Activated T-cell treated with anti-CD3 and anti-CD28 coated beads, Interleukin-2, amount 50 U/mL, for 48 hours (primary cell): ENCODE results near the gene HSDL1.

Source experiments
- DNase-seq, 2 experiments: peaks; one replicate each; pipeline ENCODE4 v3.0.0-alpha.2; 2020

Gene HSDL1

DNA sequence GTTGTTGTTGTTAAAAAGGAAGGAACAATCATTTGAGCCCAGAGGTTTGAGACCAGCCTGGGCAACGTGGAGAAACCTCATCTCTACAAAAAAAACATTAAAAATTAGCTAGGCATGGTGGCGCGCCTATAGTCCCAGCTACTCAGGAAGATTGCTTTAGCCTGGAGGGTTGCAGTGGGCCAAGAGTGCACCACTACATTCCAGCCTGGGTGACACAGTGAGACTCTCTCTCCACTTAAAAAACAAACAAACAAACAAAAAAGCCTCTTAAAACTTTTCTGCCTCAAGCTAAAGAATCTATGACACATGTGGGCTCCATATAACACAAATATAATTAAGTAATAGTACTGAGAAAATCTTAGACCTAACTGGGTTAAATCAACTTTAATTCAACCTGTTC, 40.7 kb downstream of the HSDL1 start:
- DNase-seq, result no peak

DNA sequence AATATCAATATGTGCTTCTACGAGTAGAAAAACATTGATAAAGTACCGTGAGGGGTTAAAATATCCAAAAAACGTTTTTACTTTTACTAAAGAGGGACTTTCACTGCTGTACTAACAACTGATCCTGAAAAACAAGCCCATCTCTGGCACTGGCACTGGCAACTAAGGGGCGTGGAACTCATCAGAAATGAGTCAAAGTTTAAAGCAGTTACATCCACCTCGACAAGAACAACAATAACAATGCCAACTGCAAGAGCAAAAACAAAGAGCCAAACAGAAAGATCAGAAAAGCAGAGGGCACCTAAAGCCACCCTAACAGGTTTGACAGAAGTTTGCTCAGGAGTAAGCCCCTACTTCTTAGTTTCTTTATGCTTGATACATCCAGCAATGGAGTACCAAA, 41.3 kb downstream of the HSDL1 start:
- DNase-seq, result no peak

DNA sequence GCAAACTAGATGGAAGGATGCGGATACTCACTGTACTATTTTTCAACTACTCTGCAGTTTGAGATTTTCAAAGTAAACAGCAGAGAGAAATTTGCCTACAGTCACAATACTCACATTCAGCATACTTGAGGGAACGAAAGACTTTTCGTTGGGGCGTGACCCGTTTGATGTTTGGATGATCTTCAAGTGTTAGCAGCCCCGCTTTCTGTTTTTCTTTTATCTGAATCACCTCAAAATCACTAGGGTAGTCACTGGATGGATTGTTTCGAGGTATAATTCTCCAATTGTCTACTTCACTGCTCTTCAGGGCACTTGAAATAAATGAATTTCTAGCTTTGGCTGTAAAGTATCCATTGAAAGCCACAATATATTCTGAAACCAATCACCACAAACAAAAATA, 46.0 kb downstream of the HSDL1 start:
- DNase-seq, result no peak

DNA sequence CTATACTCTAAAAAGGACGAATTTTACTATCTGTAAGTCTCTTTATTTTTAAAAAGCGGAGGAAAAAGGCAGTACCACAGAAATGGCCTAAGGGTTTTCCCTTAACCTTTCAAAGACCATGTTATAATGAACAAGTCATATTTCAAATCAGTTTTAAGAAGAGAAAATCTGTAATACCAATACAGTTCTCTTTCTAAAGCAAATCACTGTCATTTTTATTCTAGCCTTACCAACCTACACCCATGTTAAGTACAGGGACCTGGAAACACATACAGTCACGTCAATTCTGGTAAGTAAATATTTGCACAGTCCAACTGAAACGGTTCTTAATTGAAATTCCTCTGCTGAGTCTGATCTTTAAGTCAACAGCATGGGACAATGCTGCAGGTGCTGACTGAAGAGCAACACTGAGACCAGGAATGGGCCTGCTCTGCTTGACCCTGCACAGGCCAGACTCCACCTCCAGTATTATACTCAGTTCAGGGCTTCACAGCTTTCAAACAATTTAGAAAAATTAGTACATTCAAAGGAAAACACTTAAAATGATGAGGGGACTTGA, 48.5 kb downstream of the HSDL1 start:
- DNase-seq, result no peak

DNA sequence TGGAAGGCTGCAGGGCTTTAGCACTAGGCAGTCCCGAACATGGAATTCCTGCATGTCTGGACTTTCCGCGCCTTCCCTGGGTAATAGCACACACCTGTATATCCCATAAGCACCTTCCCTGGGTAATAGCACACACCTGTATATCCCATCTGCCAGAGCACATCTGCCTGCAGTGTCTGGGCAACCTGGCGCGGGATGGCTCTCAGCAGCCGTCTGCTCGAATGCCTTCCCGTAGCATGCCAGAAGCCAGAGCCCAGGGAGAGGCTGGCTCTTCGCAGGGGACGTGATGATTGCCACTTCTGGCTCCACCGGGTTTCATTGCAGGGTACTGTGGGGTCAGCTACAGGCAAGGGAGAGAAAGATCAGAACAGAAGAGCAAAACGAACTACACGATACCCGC, 49.5 kb downstream of the HSDL1 start:
- DNase-seq, result no peak

DNA sequence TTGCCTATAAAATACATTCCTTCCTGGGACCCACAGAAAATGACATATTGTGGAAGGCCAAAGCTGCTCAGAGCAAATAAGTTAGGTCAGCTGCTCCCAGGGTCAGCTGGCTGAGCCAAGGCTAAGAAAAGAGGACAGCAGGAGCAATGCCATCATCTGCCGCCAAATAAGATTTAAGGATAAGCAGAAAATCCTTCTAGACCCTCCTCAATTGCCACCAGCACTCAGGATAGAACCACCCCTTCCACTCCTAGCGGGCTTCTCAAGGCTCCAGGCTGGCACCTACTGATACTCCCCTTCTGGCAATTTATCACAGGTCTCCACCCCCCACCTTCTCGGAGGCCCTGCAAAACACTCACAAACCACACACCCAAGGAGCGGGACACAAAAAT, 51.1 kb downstream of the HSDL1 start:
- DNase-seq, result no peak

DNA sequence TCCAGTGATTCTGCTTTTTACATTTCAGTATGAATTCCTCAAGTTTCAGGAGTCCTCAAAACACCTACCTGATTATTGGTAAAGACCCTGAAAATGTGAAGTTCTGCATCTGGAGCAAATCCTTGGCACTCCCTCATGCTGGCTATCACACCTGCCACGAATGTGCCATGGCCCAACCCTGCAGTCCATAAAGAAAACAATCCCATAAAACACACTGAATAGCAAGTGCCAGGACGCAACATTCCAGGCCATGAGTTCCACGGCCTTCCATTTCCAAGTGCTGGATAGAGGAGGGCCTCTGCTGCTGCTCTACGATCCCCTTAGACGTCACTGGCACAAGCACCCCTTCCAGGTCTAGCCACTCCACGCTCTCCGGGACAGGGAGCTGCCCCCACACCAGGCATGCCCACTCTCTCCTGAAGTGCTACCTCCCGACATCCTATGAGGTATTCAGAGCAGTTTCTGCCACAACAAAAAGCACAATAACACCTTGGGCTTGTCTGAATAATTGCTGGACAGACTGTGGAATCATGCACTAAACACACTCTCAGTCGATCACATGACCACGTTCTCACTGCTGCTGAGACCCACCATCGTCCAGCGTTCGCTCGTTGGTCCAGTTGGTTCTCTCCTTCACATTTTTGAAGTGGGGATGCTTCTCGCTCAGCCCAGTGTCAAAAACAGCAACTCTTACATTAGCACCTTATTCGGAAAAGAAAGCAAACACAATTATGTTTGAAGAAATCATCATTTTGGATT, 51.7 kb downstream of the HSDL1 start:
- no peak for DNase-seq

DNA sequence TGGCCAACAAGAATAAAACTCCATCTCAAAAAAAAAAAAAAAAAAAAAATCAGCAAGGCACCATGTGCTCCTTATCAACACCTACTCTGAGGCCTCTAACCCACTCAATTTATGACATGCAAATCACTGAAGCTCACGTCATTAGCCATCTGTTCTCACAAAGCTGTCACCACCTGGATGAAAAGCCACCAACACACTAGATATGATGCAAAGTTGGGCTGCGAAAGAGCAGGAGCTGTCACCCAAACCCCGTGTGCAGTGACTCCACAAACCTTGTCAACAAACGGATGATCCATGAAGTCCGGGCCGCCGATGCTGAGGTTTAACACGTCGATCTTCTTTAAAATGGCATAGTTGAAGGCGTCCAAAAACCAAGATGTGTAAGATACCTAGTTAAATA, 53.5 kb downstream of the HSDL1 start:
- no peak for DNase-seq

DNA sequence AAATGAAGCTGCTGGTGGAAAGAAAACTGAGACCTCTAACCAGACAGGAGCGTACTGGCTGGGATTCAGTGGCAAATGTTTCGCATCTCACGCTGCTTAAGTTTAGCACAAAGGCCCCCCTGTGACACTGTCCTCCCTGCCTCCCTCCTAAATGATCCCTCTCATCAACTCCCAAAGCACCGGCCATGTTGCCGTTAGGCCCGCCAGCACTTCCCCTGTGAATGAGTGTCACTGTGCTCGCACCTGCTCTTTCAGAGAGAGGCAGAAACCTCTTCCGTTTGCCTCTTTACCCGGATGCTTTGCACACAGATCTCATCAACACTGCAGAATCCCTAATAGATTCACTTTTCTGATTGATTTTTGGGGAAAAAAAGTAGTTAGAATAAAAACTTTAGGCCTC, 54.8 kb downstream of the HSDL1 start:
- no peak for DNase-seq

DNA sequence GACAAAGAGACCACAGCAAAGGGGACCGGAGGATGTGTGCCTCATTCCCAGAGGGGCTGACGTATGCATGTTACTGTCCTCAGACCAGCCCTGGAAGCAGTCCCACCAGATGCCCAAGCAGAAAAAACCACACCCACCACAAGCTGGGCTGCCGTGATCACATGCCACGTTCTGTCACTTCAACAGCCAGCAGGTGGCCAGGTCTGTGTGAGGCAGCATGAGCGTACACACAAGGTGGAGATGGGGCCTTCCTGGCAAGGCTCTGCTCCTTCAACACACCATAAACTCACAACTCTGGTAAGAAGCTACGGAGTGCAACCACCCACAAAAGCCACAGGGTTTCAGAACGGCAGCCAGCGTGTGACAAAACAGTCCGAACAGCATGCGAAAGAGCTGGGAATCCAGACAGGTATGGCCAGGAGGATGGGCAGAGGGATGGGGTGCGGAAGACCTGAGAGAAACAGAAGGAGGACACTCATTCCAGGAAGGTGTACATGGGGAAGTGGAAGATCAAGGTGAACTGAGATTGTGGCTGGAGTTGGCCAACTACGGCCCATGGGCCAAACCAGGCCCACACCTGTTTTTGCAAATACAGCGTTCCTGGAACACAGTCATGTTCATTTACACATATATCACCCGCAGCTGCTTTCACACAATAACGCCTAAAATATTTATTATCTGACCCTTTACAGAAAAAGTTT, 56.1 kb downstream of the HSDL1 start:
- peak; percentile 73 to 75 for DNase-seq

DNA sequence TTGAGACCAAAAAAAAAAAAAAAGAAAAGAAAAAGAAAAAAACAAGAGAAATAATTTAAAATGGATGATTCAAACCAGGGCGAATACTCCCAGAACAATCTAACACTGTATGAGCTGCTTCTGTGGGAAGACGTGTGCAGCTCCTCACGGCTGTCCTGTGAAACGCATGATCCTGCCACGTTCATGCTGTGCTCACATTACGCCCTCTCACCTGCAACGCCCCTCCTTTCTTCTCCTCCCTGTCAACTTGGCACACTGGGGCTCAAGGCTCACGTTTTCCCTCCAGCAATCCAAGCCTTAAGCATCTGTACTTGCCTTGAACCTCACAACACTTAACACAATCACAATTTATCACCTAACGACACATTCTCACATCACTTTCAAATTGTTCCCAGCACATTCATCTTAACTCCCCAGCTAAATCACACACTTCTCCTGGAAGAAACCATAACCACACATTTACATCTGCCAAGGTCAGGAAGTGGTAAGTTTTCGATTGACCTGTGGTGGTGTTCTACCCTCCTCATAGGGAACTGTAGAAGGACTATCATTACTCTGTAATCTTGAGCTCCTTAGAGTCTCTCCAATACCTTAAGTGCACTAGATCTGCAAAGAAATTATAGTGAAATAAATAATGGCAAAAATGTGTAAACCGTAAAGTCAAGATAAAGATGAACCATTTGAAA, 57.4 kb downstream of the HSDL1 start:
- DNase-seq, result no peak

DNA sequence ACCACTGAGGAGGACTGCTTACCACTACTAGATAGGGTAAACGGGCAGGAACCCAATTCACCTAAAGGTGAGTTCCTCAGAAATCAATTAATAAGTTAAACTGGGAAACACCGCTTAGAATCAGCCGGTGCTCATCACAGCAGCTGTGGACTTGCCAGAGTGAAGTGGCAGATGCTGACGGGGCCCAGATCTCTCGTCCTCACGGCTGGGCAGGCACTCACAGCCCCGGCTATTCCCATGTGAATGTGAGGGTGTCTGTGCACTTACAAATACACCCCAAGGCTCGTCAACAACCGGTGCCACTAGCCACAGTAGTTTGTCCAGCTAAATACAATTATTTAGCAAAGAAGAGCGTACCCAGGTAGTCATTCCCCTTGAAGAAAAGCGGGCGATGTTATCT, 58.0 kb downstream of the HSDL1 start:
- no peak for DNase-seq

DNA sequence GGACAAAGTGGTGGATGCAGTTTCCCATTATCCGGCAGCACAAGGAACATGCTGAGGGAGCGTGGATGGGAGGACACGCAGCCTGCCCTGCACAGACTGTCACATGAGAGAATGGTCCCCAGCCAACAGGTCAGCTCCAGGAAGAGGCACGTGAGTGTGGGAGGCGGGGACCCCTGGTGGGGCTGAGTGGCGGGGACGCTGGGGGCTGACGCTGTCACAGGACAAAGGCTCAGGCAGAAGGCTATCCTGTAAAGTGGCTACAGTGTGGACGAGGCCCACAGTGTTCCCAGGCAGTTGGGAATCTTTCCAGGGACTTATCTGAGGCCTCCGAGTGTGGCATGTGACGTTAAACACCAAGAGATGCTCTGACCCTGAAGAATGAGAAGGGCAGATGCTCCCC, 58.6 kb downstream of the HSDL1 start:
- no peak for DNase-seq

DNA sequence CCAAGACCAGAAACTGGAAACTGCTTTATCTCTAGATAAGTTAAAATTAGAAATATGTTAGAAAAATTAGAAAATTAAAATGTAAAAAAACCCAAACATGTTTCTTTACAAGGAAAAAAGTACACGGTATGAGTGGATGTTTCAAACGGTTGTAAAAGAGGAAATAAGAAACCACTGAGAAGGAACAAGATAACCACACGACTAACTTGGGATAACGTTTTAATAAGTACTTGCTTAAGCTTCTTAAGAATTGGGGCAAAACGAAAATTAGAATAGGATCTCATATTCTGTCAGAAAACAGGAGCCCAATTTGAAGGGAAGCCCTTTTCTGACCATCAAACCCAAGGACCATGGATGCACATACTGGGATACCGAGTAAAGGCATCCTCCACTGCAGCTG, 59.2 kb downstream of the HSDL1 start:
- DNase-seq, result no peak

DNA sequence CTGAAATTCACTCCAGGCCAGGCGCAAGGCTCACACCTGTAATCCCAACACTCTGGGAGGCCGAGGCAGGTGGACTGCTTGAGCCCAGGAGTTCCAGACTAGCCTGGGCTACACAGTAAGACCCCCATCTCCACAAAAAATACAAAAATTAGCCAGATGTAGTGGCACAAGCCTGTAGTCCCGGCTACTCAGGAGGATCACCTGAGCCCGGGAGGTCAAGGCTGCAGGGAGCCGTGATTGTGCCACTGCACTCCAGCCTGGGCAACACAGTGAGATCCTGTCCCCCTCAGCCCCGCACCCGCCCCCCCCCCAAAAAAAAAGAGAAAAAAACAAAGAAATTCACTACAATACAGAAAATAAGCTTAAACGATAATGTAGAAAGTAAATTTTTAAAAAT, 59.7 kb downstream of the HSDL1 start:
- no peak for DNase-seq

DNA sequence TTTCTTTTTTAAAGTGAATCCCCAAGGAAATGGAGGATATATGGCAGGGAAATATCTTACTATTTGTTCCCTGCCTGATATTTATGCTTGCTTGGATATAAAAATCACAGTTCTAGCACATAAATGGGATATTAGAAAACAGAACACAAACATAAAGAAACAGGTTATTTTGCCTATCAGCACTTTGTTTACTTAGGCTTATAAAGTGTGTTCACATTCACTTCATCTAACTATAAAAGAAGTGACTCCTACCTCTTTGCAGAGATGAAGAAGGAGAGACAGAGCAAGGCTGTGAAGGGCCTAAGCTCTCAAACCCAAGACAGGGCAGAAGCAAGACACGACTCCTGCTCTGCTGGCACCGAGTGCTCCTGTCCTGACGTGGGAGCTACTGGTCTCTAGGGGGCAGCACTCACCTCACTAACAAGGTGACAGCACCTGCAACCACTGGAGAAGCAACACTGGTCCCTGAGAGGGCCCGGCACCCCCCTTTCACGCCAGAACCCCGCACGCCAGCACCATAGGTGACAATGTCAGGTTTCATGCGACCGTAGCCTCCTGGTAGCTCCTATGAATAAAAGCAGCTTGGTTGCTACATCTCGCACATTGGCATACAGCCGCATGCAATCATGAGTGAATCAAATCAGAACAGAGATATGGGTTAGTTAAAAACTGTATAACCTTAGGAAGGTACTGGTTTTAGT, 60.3 kb downstream of the HSDL1 start:
- DNase-seq, result peak; percentile 77

DNA sequence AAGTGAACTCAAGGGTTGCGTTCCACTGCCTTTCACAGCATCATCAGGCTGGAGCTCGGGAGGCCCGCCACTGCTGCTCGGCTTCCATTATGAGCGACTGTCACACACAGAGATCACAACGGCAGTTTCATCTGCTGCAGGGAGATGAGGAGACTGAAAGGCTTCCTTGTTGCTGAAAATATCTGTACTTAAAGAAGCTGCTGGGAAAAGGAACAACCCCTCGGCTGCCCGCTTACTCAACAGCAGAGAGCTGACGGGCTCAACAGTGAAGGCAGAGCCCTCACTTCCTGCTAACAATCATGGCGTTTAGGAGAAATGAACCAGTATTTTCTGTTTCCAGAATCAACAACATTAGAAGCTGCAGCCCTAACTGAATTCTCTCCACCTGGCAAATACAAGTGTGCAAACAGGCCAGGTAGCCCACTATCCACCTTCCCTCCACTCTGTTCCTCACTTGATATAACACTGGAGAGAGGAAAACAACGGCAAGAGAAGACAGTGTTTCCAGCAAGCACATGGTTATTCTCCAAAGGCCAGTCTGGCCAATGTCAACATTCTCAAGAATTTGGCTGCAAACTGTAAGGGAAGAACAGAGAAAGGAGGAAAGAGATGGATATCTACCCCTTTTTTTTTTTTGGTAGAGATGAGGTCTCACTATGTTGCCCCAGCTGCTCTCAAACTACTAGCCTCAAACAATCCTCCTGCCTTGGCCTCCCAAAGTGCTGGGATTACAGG, 62.0 kb downstream of the HSDL1 start:
- DNase-seq, result no peak

DNA sequence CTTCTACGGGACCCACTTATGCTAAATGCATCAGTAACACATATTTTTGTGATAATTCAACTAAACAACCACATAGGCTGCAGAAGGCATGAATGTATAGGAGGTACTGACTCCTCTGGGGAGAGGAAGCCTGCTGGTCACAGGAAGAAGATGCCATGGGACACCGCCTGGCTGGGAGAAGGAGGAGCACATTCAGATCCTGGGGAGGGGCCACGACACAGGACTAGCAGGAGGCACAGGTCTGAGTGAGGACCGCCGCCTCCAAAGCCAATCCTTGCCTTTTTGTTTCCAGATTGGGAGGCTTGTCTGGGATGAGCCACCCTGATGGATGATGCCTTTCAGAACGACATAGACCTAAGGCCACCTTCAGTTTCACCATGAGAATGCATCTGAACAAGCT, 62.9 kb downstream of the HSDL1 start:
- no peak for DNase-seq

DNA sequence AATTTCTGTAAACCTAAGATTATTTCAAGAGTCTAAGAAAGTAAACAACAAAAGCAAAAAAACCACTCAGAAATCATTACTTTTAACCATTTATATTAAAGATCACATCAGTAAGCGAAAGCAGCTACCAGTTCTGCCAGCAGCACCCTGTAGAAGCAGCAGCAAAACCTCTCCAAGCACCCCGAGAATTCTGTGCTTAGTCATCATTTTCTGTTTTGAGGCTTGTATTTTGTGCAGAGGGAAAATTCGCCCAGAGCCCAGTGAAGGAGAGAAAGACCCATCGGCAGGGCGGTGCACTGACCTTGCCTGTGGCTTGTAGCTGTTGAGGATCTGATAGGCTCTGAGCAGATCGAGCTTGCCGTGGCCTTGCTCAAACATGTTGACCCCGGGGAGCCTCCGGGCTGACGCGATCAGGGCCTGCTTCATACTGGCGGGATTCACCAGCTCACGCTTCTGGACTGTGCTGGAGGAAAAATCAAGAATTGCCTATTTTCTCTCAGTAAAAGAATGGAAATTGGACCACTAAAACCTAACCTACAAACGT, 63.5 kb downstream of the HSDL1 start:
- no peak for DNase-seq

DNA sequence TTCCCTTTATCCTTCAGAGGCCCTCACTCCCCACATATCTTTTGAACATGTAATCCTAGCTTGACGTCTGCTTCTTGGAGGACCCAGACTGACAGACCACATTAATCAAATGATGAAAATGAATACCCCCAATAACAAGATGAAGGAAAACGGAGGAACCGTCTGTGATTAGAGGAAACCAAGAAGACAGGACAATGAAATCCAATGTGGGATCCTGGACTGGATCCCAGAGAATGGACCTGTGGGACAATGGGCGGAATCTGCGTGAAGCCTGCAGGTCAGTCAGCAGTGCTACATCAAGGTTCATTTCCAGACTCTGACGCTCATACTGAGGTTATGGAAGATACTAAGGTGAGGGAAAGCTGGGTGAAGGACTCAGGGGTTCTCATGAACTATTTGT, 64.2 kb downstream of the HSDL1 start:
- DNase-seq, result no peak

DNA sequence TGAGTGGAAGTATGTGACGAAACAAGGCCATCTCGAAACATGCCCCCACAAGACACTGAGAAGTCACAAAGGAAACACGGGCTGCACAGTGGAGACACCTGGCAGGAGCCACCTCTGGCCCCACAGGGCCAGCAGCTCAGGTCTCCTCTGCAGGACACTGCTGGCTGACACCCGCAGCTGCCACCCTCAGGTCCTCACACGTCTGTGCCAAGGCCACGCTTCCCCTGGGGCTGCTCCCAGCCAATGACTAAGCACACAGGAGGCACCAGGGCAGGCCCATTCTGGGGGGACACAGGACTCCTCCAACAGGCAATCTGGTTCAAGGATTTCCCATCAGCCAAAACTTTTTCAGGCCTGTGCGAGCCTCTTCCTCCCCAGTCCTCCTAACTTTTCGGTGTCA, 64.6 kb downstream of the HSDL1 start:
- no peak for DNase-seq

DNA sequence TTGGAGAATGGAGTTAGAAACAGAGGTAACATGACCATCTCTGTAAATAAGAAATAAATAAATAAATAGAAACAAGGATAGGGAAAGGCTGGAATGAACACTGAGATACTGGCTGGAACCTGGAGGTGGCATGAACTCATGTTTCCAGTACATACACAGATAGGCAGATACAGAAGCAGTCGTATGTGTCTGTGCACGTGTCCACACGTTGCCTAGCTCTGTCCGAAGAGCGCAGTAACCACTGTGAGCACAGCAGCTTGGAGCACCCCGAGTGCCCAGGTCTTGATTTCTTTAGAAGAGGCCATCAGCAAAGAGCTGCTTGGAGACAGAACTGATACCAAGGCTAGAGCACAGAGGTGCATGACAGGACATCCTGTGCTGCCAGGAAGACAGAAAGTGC, 65.3 kb downstream of the HSDL1 start:
- no peak for DNase-seq
